Left lung (tissue), 10 donors: Measurements from ENCODE around the gene RIPK3. TPM values are rescaled to one million over a fixed set of nuclear protein-coding genes. Genes with fewer than 3 reads are reported as not detected.
"Not testable (repeated sequence)": the region's sequence is repeated elsewhere in the genome, so short reads cannot be mapped to it uniquely, and the experiment has no call there.

Experiments
- ATAC-seq: fragments of 200-7000 bp; cut with Tn5 transposase; one replicate; pipeline ENCODE4 v1.9.1; 2020; ENCODE audit warnings: moderate library complexity
- DNase-seq, 4 donors: peaks; one replicate each; pipeline ENCODE4 v3.0.0-alpha.2; 2013 to 2020
- H3K27ac ChIP-seq, 2 donors: fragments of 200-600 bp; sonication (generic) in 1 of 2; one replicate each; pipeline versions ENCODE4 v1.5.0 to v1.8.0; 2020 to 2021
- H3K27me3 ChIP-seq, 2 donors: fragments of 200-600 bp; sonication (generic) in 1 of 2; one replicate each; pipeline versions ENCODE4 v1.5.0 to v1.8.0; 2020 to 2021
- H3K36me3 ChIP-seq, 2 donors: fragments of 200-600 bp; sonication (generic) in 1 of 2; one replicate each; pipeline versions ENCODE4 v1.5.0 to v1.8.0; 2020 to 2021
- H3K4me1 ChIP-seq, 2 donors: fragments of 200-600 bp; one replicate each; pipeline ENCODE4 v1.8.0; 2021
- H3K4me3 ChIP-seq, 2 donors: fragments of 200-600 bp; sonication (generic) in 1 of 2; one replicate each; pipeline versions ENCODE4 v1.5.0 to v1.8.0; 2020 to 2021; ENCODE audit warnings: mild to moderate bottlenecking in 1 of 2
- H3K9me3 ChIP-seq, 2 donors: fragments of 200-600 bp; sonication (generic) in 1 of 2; one replicate each; pipeline versions ENCODE4 v1.5.0 to v1.8.0; 2020 to 2021
- intact Hi-C, 2 donors: fragments of 100-400 bp; cut with DNase I; formaldehyde crosslinking; loops; one replicate each; pipeline versions ENCODE4 v1.11.2 to v1.14.2; 2022
- polyA plus RNA-seq, 6 donors: library from polyadenylated mRNA; unstranded; fragments of 120-200 nt; gene quantifications; one replicate each; pipeline ENCODE4 v1.2.1, GENCODE V29; 2013; ENCODE audit not compliant: insufficient read length in 6 of 6
- total RNA-seq, 2 donors: library from RNA; stranded (reverse); fragmentation: NEBNext Ultra II Directional; extraction: Animal tissue kit (Norgen Biotek cat#: 25700); gene quantifications; one replicate each; pipeline ENCODE4 v1.2.1, GENCODE V29; 2021
- TF ChIP-seq, protein P1 (sequence below), 2 donors: fragments of 200-600 bp; sonication (generic) in 1 of 2; IDR thresholded peaks; one replicate each; pipeline versions ENCODE4 v1.5.0 to v1.8.0; 2021; ENCODE audit warnings: antibody characterized with exemption in 2 of 2
- donor health status: DM: no; HTN: yes; CAD: no.
- donor health status: DM: no; HTN: no; CAD: no.

The RIPK3 gene
- total and polyA plus RNA-seq, 8 donors = 2.4 to 26.3 (median 3.3) TPM

DNA sequence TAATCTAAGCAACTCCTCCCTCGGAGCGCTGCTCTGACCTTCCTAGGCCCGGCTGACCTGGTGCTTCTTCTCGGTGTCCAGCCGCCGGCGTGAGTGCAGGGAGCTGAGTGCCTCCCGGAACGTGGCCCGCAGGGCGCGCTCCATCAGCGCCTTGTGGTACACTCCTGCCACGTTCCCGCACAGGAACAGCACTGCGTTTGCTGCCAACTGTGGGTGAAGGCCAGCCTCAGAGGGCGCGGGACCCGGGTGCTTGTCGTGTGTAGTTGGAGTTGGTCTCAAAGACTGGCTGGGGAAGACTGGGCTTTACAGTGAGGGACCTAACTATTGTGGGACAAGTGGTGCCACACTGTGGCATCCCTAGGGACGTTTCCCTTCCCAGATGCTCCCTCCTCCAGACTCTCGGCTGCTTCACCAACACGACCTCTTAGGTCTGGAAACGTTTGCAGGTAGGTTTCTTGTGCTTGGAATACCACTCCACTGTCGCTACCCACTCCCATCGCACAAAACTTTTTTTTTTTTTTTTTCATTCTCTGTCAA, 8.0 kb downstream of the RIPK3 start:
- Histone ChIP-seq H3K4me1 (peaks cover 26 to 99% of the 10 kb centered on the region in 2 donors), H3K9me3 (no peaks in the 10 kb centered on the region), H3K36me3 (peaks cover 0 to 12% of the 10 kb centered on the region in 2 donors), H3K27me3 (peaks cover 9 to 27% of the 10 kb centered on the region in 2 donors), H3K4me3 (no peak overlapping the region), H3K27ac (peak overlapping the region in 1 of 2 donors; percentile 74)
- DNase-seq (peak in 1 of 4 donors; percentile 78), ATAC-seq (no peak)
- intact Hi-C loops = loop anchor here (5.0 to 10.0 kb wide), 3 partner anchors 101 to 343 kb away; no protein-coding TSS in a partner anchor
- TF ChIP-seq, protein P1, sequence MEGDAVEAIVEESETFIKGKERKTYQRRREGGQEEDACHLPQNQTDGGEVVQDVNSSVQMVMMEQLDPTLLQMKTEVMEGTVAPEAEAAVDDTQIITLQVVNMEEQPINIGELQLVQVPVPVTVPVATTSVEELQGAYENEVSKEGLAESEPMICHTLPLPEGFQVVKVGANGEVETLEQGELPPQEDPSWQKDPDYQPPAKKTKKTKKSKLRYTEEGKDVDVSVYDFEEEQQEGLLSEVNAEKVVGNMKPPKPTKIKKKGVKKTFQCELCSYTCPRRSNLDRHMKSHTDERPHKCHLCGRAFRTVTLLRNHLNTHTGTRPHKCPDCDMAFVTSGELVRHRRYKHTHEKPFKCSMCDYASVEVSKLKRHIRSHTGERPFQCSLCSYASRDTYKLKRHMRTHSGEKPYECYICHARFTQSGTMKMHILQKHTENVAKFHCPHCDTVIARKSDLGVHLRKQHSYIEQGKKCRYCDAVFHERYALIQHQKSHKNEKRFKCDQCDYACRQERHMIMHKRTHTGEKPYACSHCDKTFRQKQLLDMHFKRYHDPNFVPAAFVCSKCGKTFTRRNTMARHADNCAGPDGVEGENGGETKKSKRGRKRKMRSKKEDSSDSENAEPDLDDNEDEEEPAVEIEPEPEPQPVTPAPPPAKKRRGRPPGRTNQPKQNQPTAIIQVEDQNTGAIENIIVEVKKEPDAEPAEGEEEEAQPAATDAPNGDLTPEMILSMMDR (IDR thresholded peaks at IDR 0.05) = no peak

DNA sequence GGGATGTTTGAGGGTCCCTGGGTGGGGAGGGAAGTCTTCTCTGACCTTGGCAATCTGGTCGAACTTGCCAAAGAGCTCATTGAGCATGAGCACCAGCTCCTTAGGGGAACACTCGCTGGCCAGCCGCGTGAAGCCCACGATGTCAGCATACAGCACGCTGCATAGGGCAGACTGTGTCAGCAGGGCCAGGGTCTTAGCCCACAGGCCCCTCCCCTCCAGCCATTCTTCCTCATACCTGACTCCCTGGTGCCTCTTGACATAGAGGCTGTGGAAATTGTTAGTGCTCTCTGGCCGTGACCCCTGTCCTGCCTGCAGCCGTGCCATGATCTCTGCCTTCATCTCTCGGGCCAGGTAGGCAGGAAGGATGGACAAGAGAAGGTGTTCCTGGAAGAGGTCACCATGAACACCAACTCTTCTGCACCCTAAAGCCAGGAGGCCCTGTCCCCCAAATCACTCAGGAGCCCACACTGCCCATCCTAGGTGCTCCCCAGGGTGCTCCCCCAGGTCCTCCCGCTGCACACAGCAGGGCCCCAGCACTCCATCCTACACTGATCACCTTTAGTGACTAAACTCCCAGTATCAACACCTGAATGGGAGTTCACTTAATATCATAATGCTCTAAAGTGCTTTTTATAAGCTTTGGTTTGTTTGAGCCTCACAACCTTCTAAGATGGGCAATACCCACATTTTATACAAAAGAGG, 8.7 kb downstream of the RIPK3 start:
- intact Hi-C loops = loop anchor here (5.0 to 10.0 kb wide), 3 partner anchors 101 to 344 kb away; no protein-coding TSS in a partner anchor
- Histone ChIP-seq H3K4me1 (peaks cover 26 to 95% of the 10 kb centered on the region in 2 donors), H3K27me3 (peaks cover 9 to 27% of the 10 kb centered on the region in 2 donors)

DNA sequence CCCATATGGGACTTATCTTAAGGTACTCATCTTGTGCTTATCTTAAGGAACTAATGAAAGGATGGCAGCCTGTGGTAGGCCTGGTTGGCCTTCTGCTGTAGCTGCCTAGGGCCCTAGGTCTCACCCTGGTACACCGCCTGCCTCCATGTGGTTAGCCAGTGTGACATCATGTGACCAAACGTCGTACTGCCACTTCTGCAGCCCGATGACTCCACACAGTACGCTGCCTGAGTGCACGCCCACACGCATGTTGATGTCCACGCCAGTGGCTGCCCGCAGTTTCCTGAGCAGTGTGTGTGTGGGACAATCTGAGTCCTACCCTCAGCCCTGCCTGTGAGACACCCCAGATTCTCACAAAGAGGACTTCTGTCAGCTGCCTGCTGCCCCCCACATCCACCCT, 10.1 kb downstream of the RIPK3 start:
- H3K27me3 ChIP-seq = peaks cover 4 to 16% of the 10 kb centered on the region in 2 donors
- peaks cover 0 to 4% of the 10 kb centered on the region in 2 donors for H3K36me3 ChIP-seq
- TF ChIP-seq, protein P1 (IDR thresholded peaks at IDR 0.05) = no peak
- peak; percentile 9 for ATAC-seq
- H3K4me1 ChIP-seq = peaks cover 23 to 81% of the 10 kb centered on the region in 2 donors
- peak overlapping the region in 1 of 2 donors; percentile 69 for H3K27ac ChIP-seq
- no peak overlapping the region for H3K4me3 ChIP-seq
- peak in 2 of 4 donors; percentile 87 to 92 for DNase-seq
- no peaks in the 10 kb centered on the region for H3K9me3 ChIP-seq
- intact Hi-C loops = loop anchor here (5.0 to 10.0 kb wide), 3 partner anchors 103 to 345 kb away; no protein-coding TSS in a partner anchor

More for the DNA sequence above, 8.7 kb downstream of the RIPK3 start:
- Histone ChIP-seq H3K9me3 (no peaks in the 10 kb centered on the region), H3K27ac (no peak overlapping the region), H3K36me3 (peaks cover 0 to 5% of the 10 kb centered on the region in 2 donors), H3K4me3 (no peak overlapping the region)
- TF ChIP-seq, protein P1 (IDR thresholded peaks at IDR 0.05) = no peak
- ATAC-seq = no peak
- peak in 1 of 4 donors; percentile 45 for DNase-seq

DNA sequence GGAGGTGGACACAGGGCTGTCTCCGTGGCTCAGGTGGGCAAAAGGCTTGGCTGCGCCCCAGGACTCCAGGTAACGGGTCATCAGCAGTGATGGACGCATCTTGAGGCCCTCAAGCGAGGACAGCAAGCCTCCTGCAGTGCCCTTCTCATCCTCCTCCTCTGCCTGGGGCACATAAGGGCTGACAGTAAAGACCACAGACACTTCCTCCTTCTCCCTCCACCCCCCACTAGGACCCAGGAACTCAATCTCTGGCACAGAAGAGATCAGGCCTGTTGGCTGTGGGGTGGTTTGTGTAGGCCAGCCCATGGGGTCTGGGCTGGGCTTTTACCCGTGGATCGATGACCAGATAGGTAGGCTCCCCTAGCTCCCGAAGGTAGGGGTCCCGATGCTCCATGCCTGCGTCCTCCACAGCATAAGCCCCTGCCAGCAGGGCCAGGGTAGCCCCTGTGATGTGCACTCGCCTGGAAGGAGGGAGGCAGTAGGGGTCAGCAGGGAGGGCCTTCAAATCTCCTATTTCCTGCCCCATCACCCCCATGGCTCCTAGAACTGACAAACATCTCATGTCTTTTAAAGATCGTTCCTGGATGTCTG, 10.6 kb downstream of the RIPK3 start:
- DNase-seq (peak in 1 of 4 donors; percentile 70), ATAC-seq (no peak)
- H3K4me1 ChIP-seq = peaks cover 17 to 76% of the 10 kb centered on the region in 2 donors
- H3K27ac ChIP-seq = peak overlapping the region in 1 of 2 donors; percentile 69
- H3K4me3 ChIP-seq = no peak overlapping the region
- peaks cover 0 to 10% of the 10 kb centered on the region in 2 donors for H3K27me3 ChIP-seq
- no peaks in the 10 kb centered on the region for H3K9me3 ChIP-seq
- intact Hi-C loops = no loop called here
- H3K36me3 ChIP-seq = peaks cover 0 to 4% of the 10 kb centered on the region in 2 donors
- TF ChIP-seq, protein P1 (IDR thresholded peaks at IDR 0.05) = no peak

DNA sequence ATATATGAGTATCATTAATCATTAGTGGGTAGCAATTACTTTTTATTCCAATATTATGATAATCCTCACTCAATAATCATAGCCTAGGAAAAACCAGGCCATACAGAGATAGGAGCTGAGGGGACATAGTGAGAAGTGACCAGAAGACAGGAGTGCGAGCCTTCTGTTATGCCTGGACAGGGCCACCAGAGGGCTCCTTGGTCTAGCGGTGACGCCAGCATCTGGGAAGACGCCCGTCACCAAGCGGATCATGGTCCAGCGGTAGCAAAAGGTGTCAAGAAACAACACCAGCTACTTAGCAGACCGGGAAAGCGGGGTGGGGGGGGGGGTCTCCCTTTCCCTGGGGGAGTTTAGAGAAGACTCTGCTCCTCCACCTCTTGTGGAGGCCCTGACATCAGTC, 11.9 kb downstream of the RIPK3 start:
- H3K36me3 ChIP-seq, H3K9me3 ChIP-seq, intact Hi-C loops, H3K4me3 ChIP-seq, ATAC-seq, H3K27me3 ChIP-seq: not testable (repeated sequence)
- peak in 1 of 4 donors; percentile 85 for DNase-seq
- TF ChIP-seq, protein P1 (IDR thresholded peaks at IDR 0.05) = peak; percentile 64 to 72
- Histone ChIP-seq H3K4me1 (peaks cover 5 to 63% of the 10 kb centered on the region in 2 donors), H3K27ac (peak overlapping the region in 1 of 2 donors; percentile 73)
